GM20000 (cell line): ENCODE measurements around the gene FGD2.

Source experiments
- DNase-seq: peaks from one replicate; pipeline ENCODE4 v3.0.0; 2012; ENCODE audit warnings: low spot score
- TF ChIP-seq, protein P1 (sequence below): IDR thresholded peaks from 2 replicates; pipeline ENCODE4 v1.5.1; 2012; ENCODE audit warnings: mild to moderate bottlenecking, control low read depth; ENCODE audit errors: extremely low read depth, missing control alignments

FGD2 gene

DNA sequence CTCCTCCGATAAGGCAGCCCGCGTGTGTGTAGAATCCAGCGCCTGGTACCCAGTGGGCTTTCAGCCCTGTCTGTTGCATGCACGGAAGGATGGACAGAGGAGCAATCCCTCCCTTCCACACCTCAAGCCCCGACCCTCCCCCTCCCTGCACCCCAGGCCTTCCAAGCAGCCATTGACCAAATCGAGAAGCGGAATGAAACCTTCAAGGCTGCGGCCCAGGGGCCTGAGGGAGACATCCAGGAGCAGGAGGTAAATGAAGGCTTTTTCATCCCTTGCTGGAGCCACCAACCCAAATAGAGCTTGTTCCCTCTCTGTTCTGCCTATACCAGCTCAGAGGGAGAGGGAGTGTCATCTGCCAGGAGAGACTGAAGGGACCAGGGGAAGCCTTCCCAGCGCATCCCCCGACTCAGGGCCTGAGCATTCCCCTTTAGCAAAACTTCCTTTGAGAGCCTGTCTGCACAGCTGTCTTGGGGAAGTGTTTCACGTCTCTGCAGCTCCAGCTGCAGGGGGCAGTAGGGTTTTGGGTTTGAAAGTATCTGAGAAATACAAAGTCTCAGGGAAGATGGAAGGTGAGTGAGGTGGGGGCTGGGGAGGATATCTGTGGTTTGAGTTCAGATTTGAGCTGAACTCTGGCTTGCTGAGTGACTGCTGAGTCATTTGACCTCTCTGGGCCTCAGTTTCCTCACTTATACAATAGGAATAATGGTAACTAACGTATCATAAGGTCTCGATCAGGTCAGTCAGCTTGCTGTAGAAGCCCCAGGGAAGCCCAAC is 16.1 kb downstream of the FGD2 start:
- no peak for DNase-seq
- TF ChIP-seq, protein P1, sequence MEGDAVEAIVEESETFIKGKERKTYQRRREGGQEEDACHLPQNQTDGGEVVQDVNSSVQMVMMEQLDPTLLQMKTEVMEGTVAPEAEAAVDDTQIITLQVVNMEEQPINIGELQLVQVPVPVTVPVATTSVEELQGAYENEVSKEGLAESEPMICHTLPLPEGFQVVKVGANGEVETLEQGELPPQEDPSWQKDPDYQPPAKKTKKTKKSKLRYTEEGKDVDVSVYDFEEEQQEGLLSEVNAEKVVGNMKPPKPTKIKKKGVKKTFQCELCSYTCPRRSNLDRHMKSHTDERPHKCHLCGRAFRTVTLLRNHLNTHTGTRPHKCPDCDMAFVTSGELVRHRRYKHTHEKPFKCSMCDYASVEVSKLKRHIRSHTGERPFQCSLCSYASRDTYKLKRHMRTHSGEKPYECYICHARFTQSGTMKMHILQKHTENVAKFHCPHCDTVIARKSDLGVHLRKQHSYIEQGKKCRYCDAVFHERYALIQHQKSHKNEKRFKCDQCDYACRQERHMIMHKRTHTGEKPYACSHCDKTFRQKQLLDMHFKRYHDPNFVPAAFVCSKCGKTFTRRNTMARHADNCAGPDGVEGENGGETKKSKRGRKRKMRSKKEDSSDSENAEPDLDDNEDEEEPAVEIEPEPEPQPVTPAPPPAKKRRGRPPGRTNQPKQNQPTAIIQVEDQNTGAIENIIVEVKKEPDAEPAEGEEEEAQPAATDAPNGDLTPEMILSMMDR = no peak

DNA sequence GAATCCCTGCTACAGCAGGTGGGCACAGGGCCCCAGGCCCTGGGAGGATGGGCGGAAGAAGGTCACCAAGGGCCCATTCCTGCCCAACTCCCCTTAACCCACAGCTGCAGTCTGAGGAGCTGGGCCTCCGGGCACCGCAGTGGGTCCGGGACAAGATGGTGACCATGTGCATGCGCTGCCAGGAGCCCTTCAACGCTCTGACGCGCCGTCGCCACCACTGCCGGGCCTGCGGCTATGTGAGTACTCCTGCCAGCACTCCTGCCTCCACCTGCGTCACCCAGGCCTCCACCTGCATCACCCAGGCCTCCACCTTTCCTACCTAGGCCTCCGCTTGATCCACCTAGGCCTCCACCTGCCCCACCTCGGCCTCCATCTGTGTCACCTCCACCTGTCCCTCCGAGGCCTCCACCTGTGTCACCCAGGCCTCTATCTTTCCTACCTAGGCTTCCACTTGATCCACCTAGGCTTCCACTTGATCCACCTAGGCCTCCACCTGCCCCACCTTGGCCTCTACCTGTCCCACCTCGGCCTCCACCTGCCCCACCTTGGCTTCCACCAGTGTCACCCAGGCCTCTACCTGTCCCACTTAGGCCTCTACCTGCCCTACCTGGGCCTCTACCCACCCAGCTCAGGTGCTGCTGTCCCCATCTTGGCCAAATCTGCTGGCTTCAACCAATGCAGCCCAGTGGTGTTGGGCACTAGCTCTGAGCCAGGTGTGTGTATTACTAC is 16.8 kb downstream of the FGD2 start:
- no peak for DNase-seq
- TF ChIP-seq, protein P1 = no peak

DNA sequence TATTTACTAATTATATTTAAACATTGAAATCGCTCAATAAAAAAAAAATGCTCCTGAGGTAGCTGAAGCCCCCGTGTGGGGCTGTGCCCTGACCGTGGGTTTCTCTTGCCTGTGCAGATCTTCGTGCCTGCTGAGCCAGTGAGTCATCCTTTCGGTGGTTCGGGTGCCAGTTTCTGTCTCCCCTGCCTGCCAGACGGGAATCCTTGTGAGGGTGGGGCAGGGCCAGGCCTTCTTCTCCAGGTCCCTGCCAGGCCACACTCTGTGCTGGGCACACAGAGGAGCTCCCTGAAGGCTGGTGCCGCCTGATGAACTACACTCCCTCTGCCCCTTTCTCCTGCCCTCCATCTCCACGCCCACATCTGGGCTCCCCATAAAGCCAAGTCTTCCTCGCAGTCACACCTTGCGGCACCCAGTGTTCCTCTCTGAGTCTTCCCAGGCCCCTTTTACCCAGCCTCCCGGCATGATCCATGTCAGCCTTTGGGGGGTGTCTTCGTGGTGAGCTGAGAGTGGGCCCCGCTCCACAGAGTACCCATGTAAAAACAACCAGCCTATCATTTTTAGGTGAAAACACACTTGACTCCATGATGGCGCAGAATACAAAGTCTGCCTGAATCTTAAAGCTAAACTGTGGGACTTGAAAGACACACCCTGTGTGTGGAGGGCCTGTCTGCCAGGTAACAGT is 19.3 kb downstream of the FGD2 start:
- DNase-seq = no peak

DNA sequence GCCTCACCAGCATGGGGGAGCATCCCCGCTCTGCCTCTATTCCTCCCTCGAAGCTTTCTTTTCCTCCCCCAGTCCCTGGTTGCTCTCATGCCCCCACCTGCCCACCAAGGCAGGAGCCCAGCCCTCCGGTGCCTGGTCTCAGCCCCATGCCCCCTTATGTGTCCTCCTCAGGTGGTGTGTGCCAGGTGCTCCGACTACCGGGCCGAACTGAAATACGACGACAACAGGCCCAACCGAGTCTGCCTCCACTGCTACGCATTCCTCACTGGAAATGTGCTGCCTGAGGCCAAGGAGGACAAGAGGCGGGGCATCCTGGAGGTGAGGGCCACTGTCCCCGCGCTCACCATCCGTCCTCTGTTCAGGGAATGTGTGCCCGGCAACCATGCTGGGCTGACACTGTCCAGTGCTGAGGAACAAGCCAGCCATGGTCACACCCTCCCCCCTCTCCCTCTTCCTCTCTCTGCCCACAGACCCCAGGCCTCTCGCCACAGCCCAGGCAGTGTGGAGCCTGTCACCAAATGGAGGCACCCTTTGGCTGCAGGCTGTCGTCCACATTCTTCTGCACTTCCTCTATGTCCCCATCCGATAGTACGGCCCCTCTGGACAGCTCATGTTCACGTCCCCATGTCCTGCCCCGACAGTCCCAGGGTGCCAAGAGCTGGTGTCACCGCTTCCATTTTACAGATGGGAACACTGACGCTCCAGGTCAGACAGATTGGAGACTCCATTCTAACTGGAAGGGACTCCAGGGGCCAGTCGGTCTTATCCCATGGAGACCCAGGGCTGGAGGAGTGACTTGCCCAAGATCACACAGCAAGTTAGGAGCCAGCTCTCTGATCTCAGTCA is 20.4 kb downstream of the FGD2 start:
- TF ChIP-seq, protein P1 = no peak
- no peak for DNase-seq

More for the DNA sequence above, 19.3 kb downstream of the FGD2 start:
- TF ChIP-seq, protein P1 = no peak

DNA sequence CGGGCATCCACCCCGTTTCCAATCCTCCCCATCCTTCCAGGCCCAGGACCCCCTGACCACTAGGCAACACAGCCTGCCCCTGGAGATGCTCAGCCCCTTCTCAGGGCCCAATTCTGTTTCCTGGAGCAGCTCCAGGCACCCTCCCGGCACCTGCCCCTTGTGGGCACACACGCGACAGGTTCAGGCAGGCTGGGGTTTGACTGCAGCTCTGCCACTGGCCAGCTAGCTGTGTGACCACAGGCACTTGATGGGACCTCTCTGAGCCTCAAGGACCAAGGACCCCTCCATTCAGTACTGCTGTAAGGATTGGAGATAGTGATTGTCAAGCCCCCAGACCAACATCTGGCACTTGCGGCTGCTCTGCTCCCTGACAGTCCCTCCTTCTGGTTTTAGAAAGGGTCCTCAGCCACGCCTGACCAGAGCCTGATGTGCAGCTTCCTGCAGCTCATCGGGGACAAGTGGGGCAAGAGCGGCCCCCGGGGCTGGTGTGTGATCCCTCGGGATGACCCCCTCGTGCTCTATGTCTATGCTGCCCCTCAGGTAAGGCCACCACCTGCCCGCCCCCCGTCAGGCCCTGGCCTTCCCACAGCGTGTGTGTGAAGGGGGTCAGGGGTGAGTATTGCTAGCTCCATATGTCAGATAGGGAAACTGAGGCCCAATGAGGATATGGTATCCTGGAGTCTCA is 21.7 kb downstream of the FGD2 start:
- TF ChIP-seq, protein P1 = no peak
- DNase-seq = no peak

DNA sequence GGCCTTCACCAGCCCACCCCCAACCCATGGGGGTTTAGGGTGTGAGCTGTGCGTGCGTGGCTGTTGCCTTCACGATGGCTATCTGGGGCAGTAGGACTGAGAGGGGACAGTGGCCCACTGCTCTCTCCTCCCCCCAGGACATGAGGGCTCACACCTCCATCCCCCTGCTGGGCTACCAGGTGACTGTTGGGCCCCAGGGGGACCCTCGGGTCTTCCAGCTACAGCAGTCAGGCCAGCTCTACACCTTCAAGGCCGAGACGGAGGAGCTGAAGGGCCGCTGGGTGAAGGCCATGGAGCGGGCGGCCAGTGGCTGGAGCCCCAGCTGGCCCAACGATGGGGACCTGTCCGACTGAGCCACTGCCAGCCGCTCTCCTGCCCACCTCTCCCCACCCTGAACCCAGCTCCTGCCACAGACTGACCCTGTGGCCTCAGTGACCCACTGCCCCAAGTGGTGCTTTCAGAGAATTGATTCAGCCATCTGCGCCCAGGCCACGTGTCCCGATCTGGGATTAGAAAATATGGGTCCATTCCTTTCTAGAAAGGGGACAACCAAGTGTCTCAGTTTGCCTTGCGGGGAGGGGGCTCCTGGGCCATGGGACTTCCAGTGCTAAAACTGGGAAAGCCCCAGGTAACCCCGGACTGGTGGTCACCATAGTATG is 22.5 kb downstream of the FGD2 start:
- no peak for DNase-seq
- TF ChIP-seq, protein P1 = no peak
